ENCODE measurements around the gene WTAP.
"Not testable (repeated sequence)": the region's sequence is repeated elsewhere in the genome, so short reads cannot be mapped to it uniquely, and the experiment has no call there.

The WTAP gene

GRCh38 chr6:159726918-159727716, at the start of gene WTAP:
WTAP (plus strand) TSS chr6:159727506; CDS start chr6:159736266, 8,760 bp downstream.
- FAIRE-seq, result peak; percentile 95
- peak; percentile 84 for DNase-seq (ENCODE audit: extremely low spot score, insufficient read length, low read depth)

GRCh38 chr6:159677506-159678165, 49.7 kb upstream of the WTAP start:
- FAIRE-seq (no peak), DNase-seq (ENCODE audit: extremely low spot score, insufficient read length, low read depth) (no peak)

- FAIRE-seq, result no peak
- DNase-seq (ENCODE audit: extremely low spot score, insufficient read length, low read depth), result no peak
Measured at GRCh38 chr6:159678574-159678973, 48.7 kb upstream of the WTAP start.

GRCh38 chr6:159679091-159680077, 47.9 kb upstream of the WTAP start:
- peak; percentile 29 for FAIRE-seq
- no peak for DNase-seq (ENCODE audit: extremely low spot score, insufficient read length, low read depth)

GRCh38 chr6:159680104-159680503, 47.2 kb upstream of the WTAP start:
- DNase-seq (ENCODE audit: extremely low spot score, insufficient read length, low read depth) (no peak), FAIRE-seq (no peak)

- FAIRE-seq (no peak), DNase-seq (ENCODE audit: extremely low spot score, insufficient read length, low read depth) (no peak)
Measured at GRCh38 chr6:159681191-159681880, 46.0 kb upstream of the WTAP start.

GRCh38 chr6:159682295-159682694, 45.0 kb upstream of the WTAP start:
- DNase-seq (ENCODE audit: extremely low spot score, insufficient read length, low read depth), result no peak
- no peak for FAIRE-seq

- FAIRE-seq, result no peak
- DNase-seq (ENCODE audit: extremely low spot score, insufficient read length, low read depth), result no peak
Measured at GRCh38 chr6:159682810-159683209, 44.5 kb upstream of the WTAP start.

GRCh38 chr6:159684013-159684304, 43.3 kb upstream of the WTAP start:
- DNase-seq (ENCODE audit: extremely low spot score, insufficient read length, low read depth) (no peak), FAIRE-seq (no peak)

GRCh38 chr6:159686040-159686439, 41.3 kb upstream of the WTAP start:
- DNase-seq (ENCODE audit: extremely low spot score, insufficient read length, low read depth), result no peak
- no peak for FAIRE-seq

GRCh38 chr6:159686703-159687102, 40.6 kb upstream of the WTAP start:
- no peak for FAIRE-seq
- DNase-seq (ENCODE audit: extremely low spot score, insufficient read length, low read depth), result no peak

GRCh38 chr6:159687341-159687740, 40.0 kb upstream of the WTAP start:
- no peak for FAIRE-seq
- no peak for DNase-seq (ENCODE audit: extremely low spot score, insufficient read length, low read depth)

GRCh38 chr6:159688266-159688905, 38.9 kb upstream of the WTAP start:
- FAIRE-seq (no peak), DNase-seq (ENCODE audit: extremely low spot score, insufficient read length, low read depth) (no peak)

GRCh38 chr6:159689001-159689400, 38.3 kb upstream of the WTAP start:
- FAIRE-seq, result no peak
- DNase-seq (ENCODE audit: extremely low spot score, insufficient read length, low read depth), result no peak

- FAIRE-seq, result not testable (repeated sequence)
Measured at GRCh38 chr6:159690135-159690534, 37.2 kb upstream of the WTAP start.

GRCh38 chr6:159691133-159691962, 36.0 kb upstream of the WTAP start:
- peak; percentile 80 for FAIRE-seq
- no peak for DNase-seq (ENCODE audit: extremely low spot score, insufficient read length, low read depth)

More at GRCh38 chr6:159690135-159690534, 37.2 kb upstream of the WTAP start:
- DNase-seq (ENCODE audit: extremely low spot score, insufficient read length, low read depth), result not testable (repeated sequence)

- no peak for FAIRE-seq
- DNase-seq (ENCODE audit: extremely low spot score, insufficient read length, low read depth), result no peak
Measured at GRCh38 chr6:159691963-159692287, 35.4 kb upstream of the WTAP start.

- DNase-seq (ENCODE audit: extremely low spot score, insufficient read length, low read depth), result peak; percentile 17
- peak; percentile 81 for FAIRE-seq
Measured at GRCh38 chr6:159692303-159693127, 34.8 kb upstream of the WTAP start.

Measured in GM18507 (cell line).